GM12878 (cell line): Measurements from ENCODE around the gene TNNC2.

Source experiments
- POLR2AphosphoS5 ChIP-seq: IDR thresholded peaks from 2 replicates; pipeline ENCODE4 v1.6.1; 2011; ENCODE audit warnings: mild to moderate bottlenecking, low read length, inconsistent platforms
- TF ChIP-seq, protein P1 (sequence below): IDR thresholded peaks from 2 replicates; pipeline ENCODE4 v1.6.1; 2012; ENCODE audit warnings: low read depth, low read length, improper control_type of control experiment

DNA sequence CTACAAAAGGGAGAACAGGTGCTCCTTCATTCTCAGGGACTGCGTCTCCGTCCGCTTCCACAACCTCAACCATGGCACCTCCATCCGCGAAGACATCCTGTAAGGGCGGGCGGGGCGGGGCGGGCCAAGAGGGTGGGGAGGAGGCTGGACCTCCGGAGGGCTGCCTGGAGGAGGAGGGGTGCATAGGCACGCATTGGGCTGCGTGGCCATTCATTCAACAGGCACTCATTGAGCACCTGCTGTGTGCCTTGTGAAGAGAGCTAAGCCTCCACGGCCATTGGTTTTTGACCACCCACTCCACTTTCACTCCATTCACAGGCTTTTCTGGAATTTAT lies 30.7 kb upstream of the TNNC2 start:
- TF ChIP-seq, protein P1, sequence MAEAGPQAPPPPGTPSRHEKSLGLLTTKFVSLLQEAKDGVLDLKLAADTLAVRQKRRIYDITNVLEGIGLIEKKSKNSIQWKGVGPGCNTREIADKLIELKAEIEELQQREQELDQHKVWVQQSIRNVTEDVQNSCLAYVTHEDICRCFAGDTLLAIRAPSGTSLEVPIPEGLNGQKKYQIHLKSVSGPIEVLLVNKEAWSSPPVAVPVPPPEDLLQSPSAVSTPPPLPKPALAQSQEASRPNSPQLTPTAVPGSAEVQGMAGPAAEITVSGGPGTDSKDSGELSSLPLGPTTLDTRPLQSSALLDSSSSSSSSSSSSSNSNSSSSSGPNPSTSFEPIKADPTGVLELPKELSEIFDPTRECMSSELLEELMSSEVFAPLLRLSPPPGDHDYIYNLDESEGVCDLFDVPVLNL: 0 out of 2 replicates have a peak, but pooled peaks have one; percentile 2
- no peak for TF ChIP-seq POLR2AphosphoS5
